Liver (tissue), 9 donors: ENCODE results near the gene PRKAR1B. TPM values are rescaled to one million over a fixed set of nuclear protein-coding genes. Genes with fewer than 3 reads are reported as not detected.

Source experiments
- DNase-seq: peaks from one replicate; pipeline ENCODE4 v3.0.0-alpha.2; 2017; ENCODE audit warnings: low spot score
- H3K27ac ChIP-seq, 2 donors: one replicate each; pipeline ENCODE4 v1.7.0; 2013; ENCODE audit warnings: inconsistent platforms in 2 of 2, low read length in 2 of 2, control low read depth in 1 of 2, low read depth in 1 of 2, mild to moderate bottlenecking in 1 of 2
- H3K27me3 ChIP-seq, 4 donors: one replicate each; pipeline versions ENCODE4 v1.6.1 to v1.7.0; 2013; ENCODE audit warnings: low read length in 3 of 4, inconsistent platforms in 1 of 4, mild to moderate bottlenecking in 1 of 4, moderate library complexity in 1 of 4; ENCODE audit not compliant: control insufficient read depth in 4 of 4, insufficient read depth in 4 of 4
- H3K36me3 ChIP-seq, 4 donors: one replicate each; pipeline versions ENCODE4 v1.6.1 to v1.7.0; 2013; ENCODE audit warnings: low read length in 3 of 4, mild to moderate bottlenecking in 3 of 4, low read depth in 1 of 4, moderate library complexity in 1 of 4; ENCODE audit not compliant: control insufficient read depth in 4 of 4, insufficient read depth in 3 of 4
- H3K4me1 ChIP-seq, 4 donors: one replicate each; pipeline versions ENCODE4 v1.6.1 to v1.7.0; 2013; ENCODE audit warnings: low read length in 3 of 4, mild to moderate bottlenecking in 3 of 4, moderate library complexity in 1 of 4; ENCODE audit not compliant: control insufficient read depth in 4 of 4, insufficient read depth in 4 of 4
- H3K4me3 ChIP-seq, 3 donors: one replicate each; pipeline versions ENCODE4 v1.6.1 to v1.7.0; 2013; ENCODE audit warnings: low read length in 3 of 3, control low read depth in 1 of 3, low read depth in 1 of 3, mild to moderate bottlenecking in 1 of 3
- H3K9ac ChIP-seq, 2 donors: one replicate each; pipeline ENCODE4 v1.7.0; 2013; ENCODE audit warnings: low read length in 2 of 2, mild to moderate bottlenecking in 2 of 2, moderate library complexity in 2 of 2, control low read depth in 1 of 2, low read depth in 1 of 2
- H3K9me3 ChIP-seq, 4 donors: one replicate each; pipeline versions ENCODE4 v1.6.1 to v1.7.0; 2013; ENCODE audit warnings: low read length in 3 of 4; ENCODE audit not compliant: control insufficient read depth in 4 of 4
- EGR1 ChIP-seq, 2 donors: IDR thresholded peaks; 2 replicates each; pipeline ENCODE4 v1.6.1; 2016 to 2018; ENCODE audit warnings: antibody characterized with exemption in 2 of 2, low read depth in 2 of 2
- FOXA1 ChIP-seq: IDR thresholded peaks from 2 replicates; pipeline ENCODE4 v1.6.1; 2016; ENCODE audit warnings: antibody characterized with exemption
- FOXA2 ChIP-seq: IDR thresholded peaks from 2 replicates; pipeline ENCODE4 v1.6.1; 2016; ENCODE audit warnings: antibody characterized with exemption
- GABPA ChIP-seq, 2 donors: IDR thresholded peaks in 1 of 2; conservative IDR thresholded peaks in 1 of 2; 2 replicates each; pipeline ENCODE4 v1.6.1; 2016; ENCODE audit warnings: antibody characterized with exemption in 2 of 2, mild to moderate bottlenecking in 1 of 2, moderate library complexity in 1 of 2
- HNF4A ChIP-seq, 2 donors: conservative IDR thresholded peaks; 2 replicates each; pipeline ENCODE4 v1.6.1; 2016; ENCODE audit warnings: antibody characterized with exemption in 2 of 2, mild to moderate bottlenecking in 2 of 2
- HNF4G ChIP-seq: IDR thresholded peaks from 2 replicates; pipeline ENCODE4 v1.6.1; 2016; ENCODE audit warnings: antibody characterized with exemption
- JUND ChIP-seq, 2 donors: IDR thresholded peaks; 2 replicates each; pipeline ENCODE4 v1.6.1; 2016; ENCODE audit warnings: antibody characterized with exemption in 2 of 2
- MAX ChIP-seq: IDR thresholded peaks from 2 replicates; pipeline ENCODE4 v1.6.1; 2016; ENCODE audit warnings: antibody characterized with exemption
- NR2F2 ChIP-seq: IDR thresholded peaks from 2 replicates; pipeline ENCODE4 v1.6.1; 2016; ENCODE audit warnings: antibody characterized with exemption
- RAD21 ChIP-seq, 2 donors: IDR thresholded peaks; 2 replicates each; pipeline ENCODE4 v1.6.1; 2016; ENCODE audit warnings: antibody characterized with exemption in 2 of 2, mild to moderate bottlenecking in 2 of 2
- REST ChIP-seq: IDR thresholded peaks from 2 replicates; pipeline ENCODE4 v1.6.1; 2016; ENCODE audit warnings: antibody characterized with exemption, mild to moderate bottlenecking
- RXRA ChIP-seq, 2 donors: IDR thresholded peaks; 2 replicates each; pipeline ENCODE4 v1.6.1; 2017 to 2018; ENCODE audit warnings: antibody characterized with exemption in 2 of 2, mild to moderate bottlenecking in 1 of 2
- SP1 ChIP-seq: IDR thresholded peaks from 2 replicates; pipeline ENCODE4 v1.6.1; 2018; ENCODE audit warnings: antibody characterized with exemption, mild to moderate bottlenecking
- TAF1 ChIP-seq: conservative IDR thresholded peaks from 2 replicates; pipeline ENCODE4 v1.6.1; 2016; ENCODE audit warnings: antibody characterized with exemption, mild to moderate bottlenecking
- YY1 ChIP-seq: IDR thresholded peaks from 2 replicates; pipeline ENCODE4 v1.6.1; 2016; ENCODE audit warnings: antibody characterized with exemption, mild to moderate bottlenecking
- ZBTB33 ChIP-seq: IDR thresholded peaks from 2 replicates; pipeline ENCODE4 v1.6.1; 2016; ENCODE audit warnings: antibody characterized with exemption
- WGBS: extraction: QIAGEN DNeasy Blood & Tissue Kit; methylation state at CpG from one replicate; pipeline ENCODE4 v1.1.7; 2013; 5-methylcytosine and 5-hydroxymethylcytosine counted together
- polyA plus RNA-seq, 2 donors: library from polyadenylated mRNA; stranded (reverse) in 1 of 2; unstranded in 1 of 2; fragments of 200-250 nt in 1 of 2; fragments of >200 nt in 1 of 2; fragmentation: Nextera tagmentation in 1 of 2; extraction: Ambion mirVana in 1 of 2; gene quantifications; one replicate each; pipeline versions ENCODE4 v1.2.1 to v1.2.3, GENCODE V29; 2013 to 2015
- total RNA-seq, 2 donors: library from RNA; depleted of rRNA; stranded (reverse); fragments of >200 nt; gene quantifications; one replicate each; pipeline ENCODE4 v1.2.3, GENCODE V29; 2014
- TF ChIP-seq, protein P1 (sequence below): fragments of 150-350 bp; IDR thresholded peaks from 2 replicates; pipeline ENCODE4 v1.5.1; 2017; ENCODE audit warnings: improper control_type of control experiment, low read depth, low read length; ENCODE audit not compliant: missing input control
- TF ChIP-seq, protein P2 (sequence below): IDR thresholded peaks from 2 replicates; pipeline ENCODE4 v1.6.1; 2016; ENCODE audit warnings: antibody characterized with exemption
- donor health status: healthy.
- donor health status: healthy.
- donor health status: healthy.
- donor health status: healthy.
- donor health status: healthy.

The PRKAR1B gene
- total and polyA plus RNA-seq, 4 donors = 11.1 to 14.4 (median 12.4) TPM

- no peak for DNase-seq
- no peak overlapping the region for H3K9ac ChIP-seq
- peaks cover 4 to 25% (median 12%) of the 10 kb centered on the region in 4 donors for H3K4me1 ChIP-seq
- H3K27ac ChIP-seq = no peak overlapping the region
- H3K9me3 ChIP-seq = peaks cover 0 to 2% (median 0%) of the 10 kb centered on the region in 4 donors
- TF ChIP-seq EGR1 (IDR thresholded peaks at IDR 0.05; ENCODE audit: low read depth in 2 of 2) = no peak
- no peak for TF ChIP-seq TAF1
- no peak for TF ChIP-seq NR2F2
- no peak for TF ChIP-seq REST
- no peak for TF ChIP-seq SP1
- no peak for TF ChIP-seq GABPA (IDR thresholded peaks at IDR 0.05 in 1 of 2, conservative IDR thresholded peaks at IDR 0.05 in 1 of 2)
- no peak for TF ChIP-seq FOXA1
- TF ChIP-seq RXRA (IDR thresholded peaks at IDR 0.05) = no peak
- no peak for TF ChIP-seq JUND (IDR thresholded peaks at IDR 0.05)
- H3K4me3 ChIP-seq = no peak overlapping the region
- H3K27me3 ChIP-seq = peaks cover 0 to 3% (median 2%) of the 10 kb centered on the region in 4 donors
- 97% methylated on average over 9 of the region's 9 CpGs for whole genome bisulfite sequencing
- H3K36me3 ChIP-seq = no peaks in the 10 kb centered on the region
Measured at GRCh38 chr7:524800-525199, 202.3 kb downstream of the PRKAR1B start.

DNA sequence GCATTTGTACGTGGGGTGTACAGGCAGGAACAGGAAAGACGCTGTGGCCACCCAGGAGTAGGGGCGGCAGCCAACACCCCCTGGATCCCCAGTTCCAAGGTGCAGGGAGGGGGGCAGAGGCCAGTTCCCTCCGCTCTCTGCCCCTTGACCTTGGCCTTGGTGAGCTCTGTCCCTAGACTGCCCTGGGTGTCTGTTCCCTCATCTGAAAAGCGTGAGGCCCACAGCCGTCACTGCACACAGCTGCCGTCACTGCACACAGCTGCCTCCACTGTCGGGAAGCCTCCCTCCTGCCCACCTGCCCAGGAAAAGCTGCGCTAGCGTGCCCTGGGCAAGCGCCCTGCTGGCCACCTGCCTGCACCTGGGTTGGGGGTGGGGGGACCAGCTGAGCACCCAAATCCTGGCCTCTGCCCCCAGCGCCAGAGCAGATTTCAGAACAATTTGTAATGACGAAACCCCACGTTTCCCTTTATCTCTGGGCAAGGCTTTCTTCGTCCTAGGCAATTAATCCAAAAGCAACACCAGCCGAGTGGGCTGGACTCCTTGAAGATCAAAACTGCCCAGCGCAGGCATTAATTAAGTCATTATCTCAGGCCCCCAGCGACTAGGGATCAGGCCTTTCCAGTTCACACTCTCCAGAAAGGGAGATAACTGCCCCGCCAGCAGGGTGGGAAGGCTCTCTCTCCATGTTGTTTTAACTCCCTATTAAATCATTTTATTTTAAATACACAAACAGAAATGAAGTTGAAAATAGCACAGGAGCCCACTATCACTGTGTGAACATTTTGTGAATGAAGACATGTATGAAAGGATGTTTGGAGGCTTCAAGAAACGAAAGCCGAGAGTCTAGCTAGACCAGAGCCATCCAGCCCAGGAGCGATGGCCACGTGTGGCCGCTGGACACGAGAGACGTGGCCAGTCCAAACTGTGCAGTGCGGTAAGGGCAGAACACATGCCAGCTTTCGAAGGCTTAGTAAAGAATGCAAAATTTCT lies 203.4 kb downstream of the PRKAR1B start:
- no peak for TF ChIP-seq ZBTB33
- no peak for TF ChIP-seq HNF4A (conservative IDR thresholded peaks at IDR 0.05)
- TF ChIP-seq, protein P1, sequence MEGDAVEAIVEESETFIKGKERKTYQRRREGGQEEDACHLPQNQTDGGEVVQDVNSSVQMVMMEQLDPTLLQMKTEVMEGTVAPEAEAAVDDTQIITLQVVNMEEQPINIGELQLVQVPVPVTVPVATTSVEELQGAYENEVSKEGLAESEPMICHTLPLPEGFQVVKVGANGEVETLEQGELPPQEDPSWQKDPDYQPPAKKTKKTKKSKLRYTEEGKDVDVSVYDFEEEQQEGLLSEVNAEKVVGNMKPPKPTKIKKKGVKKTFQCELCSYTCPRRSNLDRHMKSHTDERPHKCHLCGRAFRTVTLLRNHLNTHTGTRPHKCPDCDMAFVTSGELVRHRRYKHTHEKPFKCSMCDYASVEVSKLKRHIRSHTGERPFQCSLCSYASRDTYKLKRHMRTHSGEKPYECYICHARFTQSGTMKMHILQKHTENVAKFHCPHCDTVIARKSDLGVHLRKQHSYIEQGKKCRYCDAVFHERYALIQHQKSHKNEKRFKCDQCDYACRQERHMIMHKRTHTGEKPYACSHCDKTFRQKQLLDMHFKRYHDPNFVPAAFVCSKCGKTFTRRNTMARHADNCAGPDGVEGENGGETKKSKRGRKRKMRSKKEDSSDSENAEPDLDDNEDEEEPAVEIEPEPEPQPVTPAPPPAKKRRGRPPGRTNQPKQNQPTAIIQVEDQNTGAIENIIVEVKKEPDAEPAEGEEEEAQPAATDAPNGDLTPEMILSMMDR = no peak
- no peak for TF ChIP-seq JUND (IDR thresholded peaks at IDR 0.05)
- TF ChIP-seq SP1 = no peak
- no peak for TF ChIP-seq HNF4G
- TF ChIP-seq YY1 = no peak
- no peak for TF ChIP-seq FOXA2
- TF ChIP-seq, protein P2, sequence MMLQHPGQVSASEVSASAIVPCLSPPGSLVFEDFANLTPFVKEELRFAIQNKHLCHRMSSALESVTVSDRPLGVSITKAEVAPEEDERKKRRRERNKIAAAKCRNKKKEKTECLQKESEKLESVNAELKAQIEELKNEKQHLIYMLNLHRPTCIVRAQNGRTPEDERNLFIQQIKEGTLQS = no peak
- no peak for TF ChIP-seq EGR1 (IDR thresholded peaks at IDR 0.05; ENCODE audit: low read depth in 2 of 2)
- TF ChIP-seq MAX = no peak
- TF ChIP-seq REST = no peak
- no peak for TF ChIP-seq FOXA1
- no peak for TF ChIP-seq NR2F2
- no peak for TF ChIP-seq GABPA (IDR thresholded peaks at IDR 0.05 in 1 of 2, conservative IDR thresholded peaks at IDR 0.05 in 1 of 2)
- no peak for TF ChIP-seq RXRA (IDR thresholded peaks at IDR 0.05)
- TF ChIP-seq RAD21 (IDR thresholded peaks at IDR 0.05) = no peak
- no peak for TF ChIP-seq TAF1
- H3K4me3 ChIP-seq = no peak overlapping the region
- peaks cover 0 to 2% (median 0%) of the 10 kb centered on the region in 4 donors for H3K9me3 ChIP-seq
- H3K9ac ChIP-seq = no peak overlapping the region
- WGBS = 86% methylated on average over 28 of the region's 28 CpGs
- no peak for DNase-seq
- no peaks in the 10 kb centered on the region for H3K36me3 ChIP-seq
- peaks cover 7 to 29% (median 14%) of the 10 kb centered on the region in 4 donors for H3K4me1 ChIP-seq
- H3K27me3 ChIP-seq = peaks cover 0 to 3% (median 2%) of the 10 kb centered on the region in 4 donors
- H3K27ac ChIP-seq = no peak overlapping the region
